Endothelial cell of umbilical vein (primary cell): ENCODE data around the gene CLIC5. TPM values are rescaled to one million over a fixed set of nuclear protein-coding genes. Genes with fewer than 3 reads are reported as not detected.

Source experiments
- BruUV-seq: library from RNA; stranded (reverse); fragments of 400-500 nt; replicated peaks from 2 replicates; lab custom pipeline; 2021; lab: Mats Ljungman, UMichigan
- CTCF ChIA-PET: fragments of 300-600, 350-600 bp; sonication (Branson Sonifier 250); formaldehyde crosslinking; loops from one replicate; lab custom pipeline; 2021; ENCODE audit warnings: antibody characterized with exemption, inconsistent platforms; lab: Charles Lee
- POLR2A ChIA-PET: fragments of 300-600, 350-600 bp; sonication (Branson Sonifier 250); formaldehyde crosslinking; loops from one replicate; lab custom pipeline; 2021; ENCODE audit warnings: antibody characterized with exemption, inconsistent platforms; lab: Charles Lee
- DNase-seq: peaks from one replicate; pipeline ENCODE4 v3.0.0-alpha.2; 2011; ENCODE audit warnings: low read depth, low spot score
- FAIRE-seq: peaks from 2 replicates; lab custom pipeline; 2011; peaks lifted over from hg19 to GRCh38; lab: Jason Lieb, UNC
- H2AFZ ChIP-seq: 2 replicates; pipeline ENCODE4 v1.6.0; 2012; ENCODE audit warnings: low read depth, low read length, control low read depth, inconsistent platforms
- H3K27ac ChIP-seq: 2 replicates; pipeline ENCODE4 v1.5.1; 2011; ENCODE audit warnings: low read depth, mild to moderate bottlenecking, control low read depth, low read length, moderate library complexity; ENCODE audit not compliant: insufficient read depth
- H3K27me3 ChIP-seq, 2 experiments: 2 replicates each; pipeline versions ENCODE4 v1.6.0 to v1.6.1; 2011; ENCODE audit warnings: low read length in 2 of 2, mixed read lengths in 1 of 2; ENCODE audit not compliant: control insufficient read depth in 2 of 2, insufficient read depth in 2 of 2
- H3K36me3 ChIP-seq, 2 experiments: 2 replicates in 1 of 2; 3 replicates in 1 of 2; pipeline ENCODE4 v1.5.1; 2011; ENCODE audit warnings: low read length in 2 of 2, mild to moderate bottlenecking in 1 of 2, moderate library complexity in 1 of 2; ENCODE audit not compliant: control insufficient read depth in 2 of 2, insufficient read depth in 2 of 2; ENCODE audit errors: extremely low read depth in 1 of 2
- H3K4me1 ChIP-seq: 3 replicates; pipeline ENCODE4 v1.5.1; 2011; ENCODE audit warnings: mild to moderate bottlenecking, low read length; ENCODE audit not compliant: control insufficient read depth, insufficient read depth; ENCODE audit errors: extremely low read depth
- H3K4me2 ChIP-seq: 2 replicates; pipeline ENCODE4 v1.6.1; 2011; ENCODE audit warnings: low read length, control low read depth, mixed read lengths; ENCODE audit not compliant: insufficient read depth
- H3K4me3 ChIP-seq, 3 experiments: fragments of 200-600 bp in 1 of 3; sonication (generic), shearing (Covaris generic) in 1 of 3; replicated peaks in 1 of 3; 2 replicates each; pipeline ENCODE4 v1.5.1; 2011 to 2016; ENCODE audit warnings: control low read depth in 3 of 3, low read length in 3 of 3, mild to moderate bottlenecking in 2 of 3, inconsistent platforms in 1 of 3, low read depth in 1 of 3, moderate library complexity in 1 of 3; ENCODE audit not compliant: insufficient read depth in 1 of 3
- H3K79me2 ChIP-seq: 2 replicates; pipeline ENCODE4 v1.6.0; 2012; ENCODE audit warnings: low read length, inconsistent platforms; ENCODE audit not compliant: control insufficient read depth, insufficient read depth
- H3K9ac ChIP-seq: replicated peaks from 2 replicates; pipeline ENCODE3; 2011; ENCODE audit warnings: low read length, control low read depth; ENCODE audit not compliant: insufficient read depth; ENCODE audit errors: extremely low read depth
- H3K9me1 ChIP-seq: replicated peaks from 3 replicates; pipeline ENCODE4 v1.6.0; 2011; ENCODE audit warnings: mild to moderate bottlenecking, low read length; ENCODE audit not compliant: control insufficient read depth, insufficient read depth; ENCODE audit errors: extremely low read depth
- H3K9me3 ChIP-seq: replicated peaks from 2 replicates; pipeline ENCODE4 v1.5.1; 2012; ENCODE audit warnings: low read length, inconsistent platforms; ENCODE audit not compliant: control insufficient read depth, insufficient read depth
- H4K20me1 ChIP-seq: replicated peaks from 2 replicates; pipeline ENCODE3; 2011; ENCODE audit warnings: mild to moderate bottlenecking, low read length; ENCODE audit not compliant: control insufficient read depth, insufficient read depth; ENCODE audit errors: extremely low read depth
- CTCF ChIP-seq, 2 donors: IDR thresholded peaks; 1 replicate in 1 of 2; 2 replicates in 1 of 2; pipeline ENCODE4 v1.5.1; 2011; ENCODE audit warnings: low read length in 2 of 2, mild to moderate bottlenecking in 2 of 2, moderate library complexity in 2 of 2, control low read depth in 1 of 2, inconsistent platforms in 1 of 2, low read depth in 1 of 2; ENCODE audit not compliant: insufficient read depth in 1 of 2; ENCODE audit errors: extremely low read depth in 1 of 2
- EZH2 ChIP-seq: IDR thresholded peaks from 2 replicates; pipeline ENCODE4 v1.6.1; 2012; ENCODE audit warnings: borderline replicate concordance, low read depth, mild to moderate bottlenecking, moderate library complexity, low read length, inconsistent platforms; ENCODE audit not compliant: severe bottlenecking
- FOS ChIP-seq: IDR thresholded peaks from 2 replicates; pipeline ENCODE4 v1.6.1; 2011; ENCODE audit warnings: mild to moderate bottlenecking, low read length, moderate library complexity, borderline replicate concordance; ENCODE audit not compliant: insufficient read depth
- GATA2 ChIP-seq: IDR thresholded peaks from 2 replicates; pipeline ENCODE4 v1.7.0; 2011; ENCODE audit warnings: low read depth, mild to moderate bottlenecking, moderate library complexity, mixed read lengths, low read length; ENCODE audit not compliant: insufficient read length, insufficient read depth
- JUN ChIP-seq: IDR thresholded peaks from 2 replicates; pipeline ENCODE4 v1.6.1; 2011; ENCODE audit warnings: borderline replicate concordance, low read depth; ENCODE audit not compliant: insufficient read length, insufficient read depth
- MYC ChIP-seq: IDR thresholded peaks from one replicate; pipeline ENCODE4 v1.6.1; 2011; ENCODE audit warnings: mild to moderate bottlenecking, low read depth, low read length
- POLR2A ChIP-seq: IDR thresholded peaks from 2 replicates; pipeline ENCODE4 v1.6.1; 2012; ENCODE audit warnings: low read depth, mild to moderate bottlenecking, control low read depth, low read length
- POLR2AphosphoS5 ChIP-seq: IDR thresholded peaks from 2 replicates; pipeline ENCODE4 v1.6.1; 2012; ENCODE audit warnings: low read depth, mild to moderate bottlenecking, control low read depth, low read length, moderate library complexity; ENCODE audit not compliant: insufficient read depth
- dilution Hi-C: fragments of 300-500 bp; cut with MboI; formaldehyde crosslinking; loops from one replicate; pipeline ENCODE4 v1.15.0; 2019; ENCODE audit warnings: low sequenced_read_pairs; ENCODE audit not compliant: extremely low pct_ligation_motif_present
- intact Hi-C: fragments of 100-400 bp; cut with micrococcal nuclease; formaldehyde crosslinking; loops from one replicate; pipeline ENCODE4 v1.10.0; 2022
- polyA plus RNA-seq, 4 experiments: library from polyadenylated mRNA; depleted of rRNA in 3 of 4; stranded (reverse) in 3 of 4; unstranded in 1 of 4; fragments of >200 nt; gene quantifications; 2 replicates each; pipeline versions ENCODE4 v1.2.1 to v1.2.3, GENCODE V29; 2011 to 2012; ENCODE audit warnings: missing spikeins in 1 of 4
- total RNA-seq: library from RNA; stranded (reverse); gene quantifications from 2 replicates; pipeline ENCODE4 v1.2.3, GENCODE V29; 2021
- TF ChIP-seq, protein P1 (sequence below): IDR thresholded peaks from 2 replicates; pipeline ENCODE4 v1.6.1; 2011; ENCODE audit not compliant: insufficient read depth, insufficient read length

CLIC5 gene
- total and polyA plus RNA-seq, 2 donors (not counting 3 experiments of a cell fraction or from before 2014, with no cell fraction given): 0.07 TPM; not detected in 1

GRCh38 chr6:45857827-45858226 is 157.8 kb downstream of the CLIC5 start:
- no peaks in the 10 kb centered on the region for H3K36me3 ChIP-seq
- H3K79me2 ChIP-seq: no peaks in the 10 kb centered on the region
- dilution Hi-C loops (no loop called here), intact Hi-C loops (no loop called here)
- TF ChIP-seq GATA2: no peak
- TF ChIP-seq JUN: no peak
- no peak for TF ChIP-seq POLR2A
- no peak for TF ChIP-seq MYC
- TF ChIP-seq EZH2: no peak
- TF ChIP-seq POLR2AphosphoS5: no peak
- no peak for TF ChIP-seq FOS
- TF ChIP-seq CTCF (IDR thresholded peaks at IDR 0.05; ENCODE audit: extremely low read depth in 1 of 2, insufficient read depth in 1 of 2, low read depth in 1 of 2, low read length in 2 of 2): no peak
- TF ChIP-seq, protein P1, sequence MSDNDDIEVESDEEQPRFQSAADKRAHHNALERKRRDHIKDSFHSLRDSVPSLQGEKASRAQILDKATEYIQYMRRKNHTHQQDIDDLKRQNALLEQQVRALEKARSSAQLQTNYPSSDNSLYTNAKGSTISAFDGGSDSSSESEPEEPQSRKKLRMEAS: no peak
- H3K27me3 ChIP-seq: no peaks in the 10 kb centered on the region
- H3K27ac ChIP-seq: no peak overlapping the region
- no TSS peak for BruUV-seq
- no peaks in the 10 kb centered on the region for H3K9me3 ChIP-seq
- ChIA-PET POLR2A (no interaction called here), CTCF (no interaction called here)
- H3K9me1 ChIP-seq: no peaks in the 10 kb centered on the region
- H4K20me1 ChIP-seq: no peaks in the 10 kb centered on the region
- DNase-seq: no peak
- no peak overlapping the region for H3K9ac ChIP-seq
- no peaks in the 10 kb centered on the region for H3K4me1 ChIP-seq
- H3K4me3 ChIP-seq: no peak overlapping the region
- FAIRE-seq: no peak
- H2AFZ ChIP-seq: no peak overlapping the region
- H3K4me2 ChIP-seq: no peak overlapping the region
